Endothelial cell of hepatic sinusoid (primary cell): Measurements from ENCODE around the gene POLD2.

Experiments used
- in situ Hi-C: cut with HindIII; loops from 2 replicates; pipeline ENCODE4 v1.10.0; 2017; ENCODE audit warnings: low sequenced_read_pairs

The POLD2 gene

GRCh38 chr7:44086627-44087026, 36.7 kb downstream of the POLD2 start:
- in situ Hi-C loops = no loop called here

- in situ Hi-C loops = no loop called here
Measured at GRCh38 chr7:44085546-44085945, 37.8 kb downstream of the POLD2 start.

GRCh38 chr7:44084701-44085100, 38.6 kb downstream of the POLD2 start:
- in situ Hi-C loops = no loop called here

- in situ Hi-C loops = no loop called here
Measured at GRCh38 chr7:44083796-44084195, 39.6 kb downstream of the POLD2 start.

- in situ Hi-C loops = no loop called here
Measured at GRCh38 chr7:44082541-44083207, 40.7 kb downstream of the POLD2 start.

GRCh38 chr7:44081266-44081748, 42.0 kb downstream of the POLD2 start:
- in situ Hi-C loops = no loop called here

GRCh38 chr7:44080686-44081265, 42.6 kb downstream of the POLD2 start:
- in situ Hi-C loops = no loop called here

GRCh38 chr7:44080118-44080517, 43.2 kb downstream of the POLD2 start:
- in situ Hi-C loops = no loop called here

- in situ Hi-C loops = no loop called here
Measured at GRCh38 chr7:44079331-44080021, 43.9 kb downstream of the POLD2 start.

GRCh38 chr7:44078521-44078920, 44.8 kb downstream of the POLD2 start:
- in situ Hi-C loops = no loop called here

GRCh38 chr7:44077681-44078091, 45.7 kb downstream of the POLD2 start:
- in situ Hi-C loops = no loop called here

GRCh38 chr7:44077061-44077460, 46.3 kb downstream of the POLD2 start:
- in situ Hi-C loops = no loop called here

- in situ Hi-C loops = no loop called here
Measured at GRCh38 chr7:44076101-44076895, 47.0 kb downstream of the POLD2 start.

GRCh38 chr7:44075296-44076075, 47.9 kb downstream of the POLD2 start:
- in situ Hi-C loops = no loop called here

GRCh38 chr7:44074349-44074695, 49.0 kb downstream of the POLD2 start:
- in situ Hi-C loops = no loop called here

- in situ Hi-C loops = no loop called here
Measured at GRCh38 chr7:44073664-44074348, 49.5 kb downstream of the POLD2 start.

- in situ Hi-C loops = no loop called here
Measured at GRCh38 chr7:44072364-44073231, 50.8 kb downstream of the POLD2 start.

- in situ Hi-C loops = no loop called here
Measured at GRCh38 chr7:44071726-44072363, 51.5 kb downstream of the POLD2 start.

- in situ Hi-C loops = no loop called here
Measured at GRCh38 chr7:44068054-44068453, 55.3 kb downstream of the POLD2 start.
